A549 (cell line): ENCODE data around the gene PBX4. TPM values are rescaled to one million over a fixed set of nuclear protein-coding genes. Genes with fewer than 3 reads are reported as not detected.

Experiments
- ATAC-seq, 2 experiments: fragments of 200-7000 bp in 1 of 2; fragments of >200 bp in 1 of 2; cut with Nextera tagmentation in 1 of 2; cut with Tn5 transposase in 1 of 2; 3 replicates each; pipeline versions ENCODE4 v1.8.0 to v1.9.1; 2018 to 2020; ENCODE audit warnings: mild to moderate bottlenecking in 1 of 2, moderate library complexity in 1 of 2
- CTCF ChIA-PET: fragments of 300-600 bp; sonication (Branson Sonifier 250); formaldehyde crosslinking; extraction: SDS; loops from one replicate; lab custom pipeline; 2021; ENCODE audit warnings: antibody characterized with exemption, inconsistent platforms; lab: Yijun Ruan, JAX
- POLR2A ChIA-PET: fragments of 350-600 bp; formaldehyde crosslinking; extraction: SDS; loops from one replicate; lab custom pipeline; 2021; ENCODE audit warnings: antibody characterized with exemption, inconsistent platforms; lab: Yijun Ruan, JAX
- DNase-seq, 2 experiments: peaks; one replicate each; pipeline versions ENCODE4 v3.0.0 to v3.0.0-alpha.2; 2011 to 2016; ENCODE audit warnings: low read depth in 1 of 2, low spot score in 1 of 2
- FAIRE-seq: peaks from 2 replicates; lab custom pipeline; 2011; peaks lifted over from hg19 to GRCh38; lab: Jason Lieb, UNC
- H3K27ac ChIP-seq, 2 experiments: fragments of >200 bp; sonication (Bioruptor Twin); formaldehyde crosslinking; 3 replicates each; pipeline ENCODE4 v1.5.1; 2016 to 2017
- H3K4me1 ChIP-seq: fragments of >200 bp; sonication (Bioruptor Twin); formaldehyde crosslinking; 3 replicates; pipeline ENCODE4 v1.6.1; 2016
- H3K4me2 ChIP-seq: fragments of >200 bp; sonication (Bioruptor Twin); formaldehyde crosslinking; 3 replicates; pipeline ENCODE4 v1.6.1; 2016
- H3K4me3 ChIP-seq: fragments of >200 bp; sonication (Bioruptor Twin); formaldehyde crosslinking; 3 replicates; pipeline ENCODE4 v1.5.1; 2016
- H3K9me3 ChIP-seq: fragments of >200 bp; sonication (Bioruptor Twin); formaldehyde crosslinking; 3 replicates; pipeline ENCODE4 v1.6.1; 2016
- CHD4 ChIP-seq: fragments of 200-600 bp; sonication (generic); IDR thresholded peaks from 2 replicates; pipeline ENCODE4 v1.6.1; 2016; ENCODE audit warnings: antibody characterized with exemption, mild to moderate bottlenecking, borderline replicate concordance
- CTCF ChIP-seq: fragments of >200 bp; sonication (Bioruptor Twin); formaldehyde crosslinking; IDR thresholded peaks from 3 replicates; pipeline ENCODE4 v1.5.1; 2016
- ESRRA ChIP-seq: fragments of 150-350 bp; IDR thresholded peaks from 2 replicates; pipeline ENCODE4 v1.6.1; 2014; ENCODE audit warnings: mild to moderate bottlenecking, low read length, borderline replicate concordance
- GATA3 ChIP-seq: IDR thresholded peaks from 2 replicates; pipeline ENCODE4 v1.6.1; 2012; ENCODE audit warnings: borderline replicate concordance
- HDAC2 ChIP-seq: fragments of 200-600 bp; sonication (generic); IDR thresholded peaks from 2 replicates; pipeline ENCODE4 v1.6.1; 2016
- HEYL ChIP-seq: fragments of 250-450 bp; sonication (Bioruptor Pico); IDR thresholded peaks from 2 replicates; pipeline ENCODE4 v1.8.0; 2021; ENCODE audit warnings: mild to moderate bottlenecking, moderate library complexity
- JUN ChIP-seq, 2 experiments: fragments of >200 bp; sonication (Bioruptor Twin); formaldehyde crosslinking; IDR thresholded peaks; 2 replicates in 1 of 2; 3 replicates in 1 of 2; pipeline ENCODE4 v1.6.1; 2016 to 2017
- KDM5A ChIP-seq: fragments of 200-600 bp; sonication (generic); IDR thresholded peaks from 2 replicates; pipeline ENCODE4 v1.6.1; 2016; ENCODE audit warnings: antibody characterized with exemption, mild to moderate bottlenecking
- MYC ChIP-seq: IDR thresholded peaks from 2 replicates; pipeline ENCODE4 v1.6.1; 2012; ENCODE audit warnings: mild to moderate bottlenecking, inconsistent platforms, low read length, improper control_type of control experiment, borderline replicate concordance
- NFE2L2 ChIP-seq: fragments of 150-350 bp; conservative IDR thresholded peaks from 2 replicates; pipeline ENCODE4 v1.6.1; 2014; ENCODE audit warnings: low read length
- PHF8 ChIP-seq: fragments of 200-600 bp; sonication (generic); IDR thresholded peaks from 2 replicates; pipeline ENCODE4 v1.6.1; 2016; ENCODE audit warnings: low read depth, mild to moderate bottlenecking, antibody characterized with exemption, moderate library complexity, borderline replicate concordance
- POLR2A ChIP-seq: IDR thresholded peaks from 2 replicates; pipeline ENCODE4 v1.6.1; 2012; ENCODE audit warnings: mild to moderate bottlenecking, low read length
- RAD21 ChIP-seq, 2 experiments: fragments of >200 bp in 1 of 2; sonication (Bioruptor Twin) in 1 of 2; formaldehyde crosslinking in 1 of 2; IDR thresholded peaks in 1 of 2; conservative IDR thresholded peaks in 1 of 2; 2 replicates in 1 of 2; 3 replicates in 1 of 2; pipeline ENCODE4 v1.6.1; 2012 to 2018; ENCODE audit warnings: inconsistent platforms in 1 of 2
- RNF2 ChIP-seq: fragments of 200-600 bp; sonication (generic); IDR thresholded peaks from 2 replicates; pipeline ENCODE4 v1.6.1; 2016; ENCODE audit warnings: low read depth, mild to moderate bottlenecking, antibody characterized with exemption, moderate library complexity, borderline replicate concordance
- TP53 ChIP-seq: fragments of 250-450 bp; sonication (Bioruptor Pico); IDR thresholded peaks from 2 replicates; pipeline ENCODE4 v1.5.0; 2021; ENCODE audit warnings: mild to moderate bottlenecking, moderate library complexity
- ZC3H11A ChIP-seq: fragments of 450-650 bp; IDR thresholded peaks from 2 replicates; pipeline ENCODE4 v1.6.1; 2014; ENCODE audit warnings: antibody characterized with exemption, mild to moderate bottlenecking
- ZFP36 ChIP-seq: fragments of 450-650 bp; IDR thresholded peaks from 2 replicates; pipeline ENCODE4 v1.6.1; 2014; ENCODE audit warnings: borderline replicate concordance; ENCODE audit not compliant: partially characterized antibody
- ZSCAN20 ChIP-seq: fragments of 250-450 bp; sonication (Bioruptor Pico); IDR thresholded peaks from 2 replicates; pipeline ENCODE4 v1.8.0; 2022; ENCODE audit warnings: mild to moderate bottlenecking, moderate library complexity
- WGBS: methylation state at CpG from one replicate; pipeline ENCODE4 v1.1.6; 2017; ENCODE audit errors: missing lambda C conversion rate; 5-methylcytosine and 5-hydroxymethylcytosine counted together
- polyA plus RNA-seq, 4 experiments: library from polyadenylated mRNA; depleted of rRNA in 3 of 4; stranded (reverse); fragments of >200 nt; fragmentation: RNase III in 1 of 4; extraction: RNeasy Plus Mini Kit Qiagen cat#74134 plus additional on column Dnase treatment in 1 of 4; gene quantifications; 2 replicates in 3 of 4; 3 replicates in 1 of 4; pipeline ENCODE4 v1.2.3, GENCODE V29; 2011 to 2017
- TF ChIP-seq, protein P1 (sequence below): fragments of 200-600 bp; sonication (generic); IDR thresholded peaks from 2 replicates; pipeline ENCODE4 v1.6.1; 2016; ENCODE audit warnings: antibody characterized with exemption, mild to moderate bottlenecking, moderate library complexity
- TF ChIP-seq, protein P2 (sequence below): IDR thresholded peaks from 2 replicates; pipeline ENCODE4 v1.6.1; 2012

The PBX4 gene
- polyA plus RNA-seq, 2 of the 4 experiments (the other 2 are of a cell fraction) = 0.70 to 0.90 TPM

GRCh38 chr19:19663256-19664120 lies 45.0 kb upstream of the PBX4 start, which contains the start of gene ATP13A1:
Gene ATP13A1, minus strand, starts transcription at chr19:19663676. Its CDS starts 10 bp downstream, at chr19:19663666.
- TF ChIP-seq POLR2A = peak; percentile 70
- TF ChIP-seq, protein P1, sequence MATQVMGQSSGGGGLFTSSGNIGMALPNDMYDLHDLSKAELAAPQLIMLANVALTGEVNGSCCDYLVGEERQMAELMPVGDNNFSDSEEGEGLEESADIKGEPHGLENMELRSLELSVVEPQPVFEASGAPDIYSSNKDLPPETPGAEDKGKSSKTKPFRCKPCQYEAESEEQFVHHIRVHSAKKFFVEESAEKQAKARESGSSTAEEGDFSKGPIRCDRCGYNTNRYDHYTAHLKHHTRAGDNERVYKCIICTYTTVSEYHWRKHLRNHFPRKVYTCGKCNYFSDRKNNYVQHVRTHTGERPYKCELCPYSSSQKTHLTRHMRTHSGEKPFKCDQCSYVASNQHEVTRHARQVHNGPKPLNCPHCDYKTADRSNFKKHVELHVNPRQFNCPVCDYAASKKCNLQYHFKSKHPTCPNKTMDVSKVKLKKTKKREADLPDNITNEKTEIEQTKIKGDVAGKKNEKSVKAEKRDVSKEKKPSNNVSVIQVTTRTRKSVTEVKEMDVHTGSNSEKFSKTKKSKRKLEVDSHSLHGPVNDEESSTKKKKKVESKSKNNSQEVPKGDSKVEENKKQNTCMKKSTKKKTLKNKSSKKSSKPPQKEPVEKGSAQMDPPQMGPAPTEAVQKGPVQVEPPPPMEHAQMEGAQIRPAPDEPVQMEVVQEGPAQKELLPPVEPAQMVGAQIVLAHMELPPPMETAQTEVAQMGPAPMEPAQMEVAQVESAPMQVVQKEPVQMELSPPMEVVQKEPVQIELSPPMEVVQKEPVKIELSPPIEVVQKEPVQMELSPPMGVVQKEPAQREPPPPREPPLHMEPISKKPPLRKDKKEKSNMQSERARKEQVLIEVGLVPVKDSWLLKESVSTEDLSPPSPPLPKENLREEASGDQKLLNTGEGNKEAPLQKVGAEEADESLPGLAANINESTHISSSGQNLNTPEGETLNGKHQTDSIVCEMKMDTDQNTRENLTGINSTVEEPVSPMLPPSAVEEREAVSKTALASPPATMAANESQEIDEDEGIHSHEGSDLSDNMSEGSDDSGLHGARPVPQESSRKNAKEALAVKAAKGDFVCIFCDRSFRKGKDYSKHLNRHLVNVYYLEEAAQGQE = no peak; the same call in 1 of the 2 replicates
- TF ChIP-seq JUN (IDR thresholded peaks at IDR 0.05) = peak; percentile 77 to 88; a peak in 4 of 5 replicates
- peak; percentile 51 for TF ChIP-seq PHF8
- TF ChIP-seq KDM5A = 0 out of 2 replicates have a peak, but pooled peaks have one; percentile 24
- TF ChIP-seq CTCF = 0 out of 3 replicates have a peak, but pooled peaks have one; percentile 11
- TF ChIP-seq HDAC2 = no peak
- TF ChIP-seq TP53 (CRISPR knock-in tag) = peak; percentile 16; the same call in 1 of the 2 replicates
- no peak for TF ChIP-seq RAD21 (conservative IDR thresholded peaks at IDR 0.05 in 1 of 2, IDR thresholded peaks at IDR 0.05 in 1 of 2)
- TF ChIP-seq, protein P2, sequence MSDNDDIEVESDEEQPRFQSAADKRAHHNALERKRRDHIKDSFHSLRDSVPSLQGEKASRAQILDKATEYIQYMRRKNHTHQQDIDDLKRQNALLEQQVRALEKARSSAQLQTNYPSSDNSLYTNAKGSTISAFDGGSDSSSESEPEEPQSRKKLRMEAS = peak; percentile 44
- TF ChIP-seq, all 56 proteins: peak for 7
- ChIA-PET CTCF (interaction anchor here (0.6 kb wide), 1 partner anchor 48 kb away, joined by 3 read pairs; no protein-coding TSS in a partner anchor), POLR2A (interaction anchor here (0.6 to 1.7 kb wide), 7 partner anchors 14 to 1743 kb away, joined by 3 to 9 read pairs (median 5); partner anchors contain the start of genes ZNF14 and ZNF506)
- H3K9me3 ChIP-seq = 0 out of 3 replicates have a peak, but pooled peaks cover 5% of the 10 kb centered on the region
- WGBS = 2% methylated on average over 12 of the region's 85 CpGs
- ATAC-seq = peak; percentile 94 to 96
- H3K4me2 ChIP-seq = peak within 1 kb of the TSS; percentile 72
- no peak for FAIRE-seq
- DNase-seq = peak; percentile 55 to 95
- peaks cover 8% of the 10 kb centered on the region; the same call in 1 of the 3 replicates for H3K4me1 ChIP-seq
- H3K4me3 ChIP-seq = peak within 1 kb of the TSS; percentile 75
- peak within 1 kb of the TSS; percentile 86 to 92 for H3K27ac ChIP-seq

DNA sequence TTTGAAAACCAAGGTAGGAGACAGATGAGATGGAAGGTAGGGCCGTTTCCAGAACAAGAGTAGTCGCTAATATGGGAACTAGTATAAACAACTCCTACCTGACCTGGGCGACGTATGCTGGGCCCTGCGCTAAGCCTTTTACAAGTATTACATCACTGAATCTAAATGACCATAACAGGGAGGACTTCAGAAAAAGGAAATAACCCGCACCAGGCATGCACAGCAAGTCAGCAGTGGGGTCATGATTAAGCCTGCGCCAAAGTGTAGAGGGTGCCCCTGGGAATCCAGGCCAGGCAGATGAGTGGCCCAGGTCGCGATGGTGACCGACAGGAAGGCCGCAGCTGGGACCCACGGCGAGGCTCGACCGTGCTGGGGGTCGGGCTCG lies 44.4 kb upstream of the PBX4 start:
- Histone ChIP-seq H3K4me2 (peak overlapping the region; percentile 72), H3K4me1 (peaks cover 8% of the 10 kb centered on the region; the same call in 1 of the 3 replicates)
- no peak for DNase-seq
- no peak for TF ChIP-seq ZSCAN20 (CRISPR knock-in tag)
- no peak for TF ChIP-seq ZFP36
- TF ChIP-seq ZC3H11A = no peak
- TF ChIP-seq NFE2L2 = no peak
- no peak for TF ChIP-seq CHD4
- no peak for TF ChIP-seq RNF2
- TF ChIP-seq GATA3 = no peak
- TF ChIP-seq HEYL = no peak
- no peak for TF ChIP-seq MYC
- no peak for TF ChIP-seq RAD21 (conservative IDR thresholded peaks at IDR 0.05 in 1 of 2, IDR thresholded peaks at IDR 0.05 in 1 of 2)
- no peak for TF ChIP-seq ESRRA
- TF ChIP-seq, all 56 proteins: peak for 0
- WGBS = 17% methylated on average over 16 of the region's 17 CpGs
- ChIA-PET CTCF (interaction anchor here (0.6 to 1.1 kb wide), 2 partner anchors 47 to 131 kb away, joined by 3 read pairs; no protein-coding TSS in a partner anchor), POLR2A (interaction anchor here (1.5 to 1.7 kb wide), 3 partner anchors 14 to 70 kb away, joined by 4 to 9 read pairs (median 5); partner anchors contain the start of gene ZNF14)
- ATAC-seq (peak in 1 of 2 experiments; percentile 19; a peak in 2 of 6 replicates), FAIRE-seq (no peak)
- Histone ChIP-seq H3K4me3 (peak overlapping the region; percentile 75), H3K27ac (peak overlapping the region; percentile 86 to 92), H3K9me3 (0 out of 3 replicates have a peak, but pooled peaks cover 5% of the 10 kb centered on the region)
